OCI-LY1 (cell line): Measurements from ENCODE around the gene ST7L.

Experiments
- EZH2 ChIP-seq: fragments of 200-600 bp; sonication (generic), shearing (Covaris generic); IDR thresholded peaks from 2 replicates; pipeline ENCODE4 v1.8.0; 2017; ENCODE audit warnings: borderline replicate concordance, mixed run types, mild to moderate bottlenecking, antibody characterized with exemption, low read length, moderate library complexity, mixed read lengths
- TF ChIP-seq, protein P1 (sequence below): fragments of 200-600 bp; sonication (generic), shearing (Covaris generic); IDR thresholded peaks from 2 replicates; pipeline ENCODE4 v1.5.1; 2017; ENCODE audit warnings: mild to moderate bottlenecking, antibody characterized with exemption, low read length, moderate library complexity, mixed read lengths

DNA sequence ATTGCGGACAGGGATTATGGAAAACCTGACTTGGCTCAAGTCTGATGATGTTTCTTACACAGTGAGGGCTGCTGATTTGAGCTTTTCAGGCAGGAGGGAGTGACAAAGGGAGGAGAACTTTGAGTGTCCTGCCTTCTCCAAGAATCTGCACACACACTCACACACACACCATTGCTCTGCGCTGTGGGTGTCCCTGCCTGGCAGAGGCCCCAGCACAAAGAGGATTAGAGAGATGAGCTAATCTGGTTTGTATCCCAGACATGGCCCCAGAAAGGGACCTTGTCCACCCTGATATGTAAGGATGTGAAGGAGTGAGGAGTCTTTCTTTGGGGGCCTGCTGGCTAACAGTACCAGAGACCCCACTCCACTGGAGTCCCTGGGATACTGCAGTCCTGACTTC lies 116.1 kb downstream of the ST7L start:
- TF ChIP-seq, protein P1, sequence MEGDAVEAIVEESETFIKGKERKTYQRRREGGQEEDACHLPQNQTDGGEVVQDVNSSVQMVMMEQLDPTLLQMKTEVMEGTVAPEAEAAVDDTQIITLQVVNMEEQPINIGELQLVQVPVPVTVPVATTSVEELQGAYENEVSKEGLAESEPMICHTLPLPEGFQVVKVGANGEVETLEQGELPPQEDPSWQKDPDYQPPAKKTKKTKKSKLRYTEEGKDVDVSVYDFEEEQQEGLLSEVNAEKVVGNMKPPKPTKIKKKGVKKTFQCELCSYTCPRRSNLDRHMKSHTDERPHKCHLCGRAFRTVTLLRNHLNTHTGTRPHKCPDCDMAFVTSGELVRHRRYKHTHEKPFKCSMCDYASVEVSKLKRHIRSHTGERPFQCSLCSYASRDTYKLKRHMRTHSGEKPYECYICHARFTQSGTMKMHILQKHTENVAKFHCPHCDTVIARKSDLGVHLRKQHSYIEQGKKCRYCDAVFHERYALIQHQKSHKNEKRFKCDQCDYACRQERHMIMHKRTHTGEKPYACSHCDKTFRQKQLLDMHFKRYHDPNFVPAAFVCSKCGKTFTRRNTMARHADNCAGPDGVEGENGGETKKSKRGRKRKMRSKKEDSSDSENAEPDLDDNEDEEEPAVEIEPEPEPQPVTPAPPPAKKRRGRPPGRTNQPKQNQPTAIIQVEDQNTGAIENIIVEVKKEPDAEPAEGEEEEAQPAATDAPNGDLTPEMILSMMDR = no peak
- no peak for TF ChIP-seq EZH2
